NCI-H2107 (cell line): Measurements from ENCODE around the gene PDLIM4.

ENCODE experiments used
- DNase-seq: peaks from one replicate; lab custom pipeline; 2025; lab: John Stamatoyannopoulos, UW

PDLIM4 gene

GRCh38 chr5:132283423-132284043 is 26.0 kb downstream of the PDLIM4 start:
- DNase-seq: no peak

DNA sequence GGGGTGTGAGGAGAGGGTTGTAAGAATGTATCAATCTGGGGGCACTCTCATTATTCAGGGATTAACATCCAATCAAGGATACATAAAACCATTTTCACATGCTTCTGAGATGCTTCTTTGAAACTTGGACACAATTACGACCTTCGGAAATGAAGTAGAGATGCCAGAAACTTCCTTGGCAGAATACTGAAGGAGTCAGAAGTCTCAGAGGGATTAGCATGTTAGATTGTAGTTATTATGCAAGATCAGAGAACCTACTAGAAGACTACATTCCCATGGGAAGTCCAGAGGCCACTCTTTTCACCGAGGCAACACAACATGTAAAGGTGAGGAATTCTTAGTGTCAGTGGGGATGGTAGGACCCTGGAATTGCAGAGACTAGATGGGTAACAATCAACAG is 31.6 kb downstream of the PDLIM4 start:
- no peak for DNase-seq

DNA sequence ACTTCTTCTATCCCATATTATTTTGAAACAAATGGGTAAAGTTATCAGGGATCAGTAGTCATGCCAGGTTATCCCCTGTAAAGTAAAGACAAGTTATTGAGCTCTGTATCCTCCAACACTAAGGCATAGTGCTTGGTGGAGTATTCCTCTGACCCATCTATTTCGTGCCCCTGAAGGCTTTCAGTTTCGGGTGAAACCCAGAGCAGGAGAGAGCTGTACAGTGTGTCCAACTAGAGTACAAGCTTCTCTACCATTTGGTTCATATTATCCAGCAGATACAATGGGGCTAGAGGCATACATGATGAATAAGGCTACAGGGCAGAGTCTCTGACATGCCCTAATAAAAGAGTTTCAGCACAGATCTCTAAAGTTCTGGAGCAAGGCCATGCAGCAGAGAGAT is 33.5 kb downstream of the PDLIM4 start:
- DNase-seq: no peak

DNA sequence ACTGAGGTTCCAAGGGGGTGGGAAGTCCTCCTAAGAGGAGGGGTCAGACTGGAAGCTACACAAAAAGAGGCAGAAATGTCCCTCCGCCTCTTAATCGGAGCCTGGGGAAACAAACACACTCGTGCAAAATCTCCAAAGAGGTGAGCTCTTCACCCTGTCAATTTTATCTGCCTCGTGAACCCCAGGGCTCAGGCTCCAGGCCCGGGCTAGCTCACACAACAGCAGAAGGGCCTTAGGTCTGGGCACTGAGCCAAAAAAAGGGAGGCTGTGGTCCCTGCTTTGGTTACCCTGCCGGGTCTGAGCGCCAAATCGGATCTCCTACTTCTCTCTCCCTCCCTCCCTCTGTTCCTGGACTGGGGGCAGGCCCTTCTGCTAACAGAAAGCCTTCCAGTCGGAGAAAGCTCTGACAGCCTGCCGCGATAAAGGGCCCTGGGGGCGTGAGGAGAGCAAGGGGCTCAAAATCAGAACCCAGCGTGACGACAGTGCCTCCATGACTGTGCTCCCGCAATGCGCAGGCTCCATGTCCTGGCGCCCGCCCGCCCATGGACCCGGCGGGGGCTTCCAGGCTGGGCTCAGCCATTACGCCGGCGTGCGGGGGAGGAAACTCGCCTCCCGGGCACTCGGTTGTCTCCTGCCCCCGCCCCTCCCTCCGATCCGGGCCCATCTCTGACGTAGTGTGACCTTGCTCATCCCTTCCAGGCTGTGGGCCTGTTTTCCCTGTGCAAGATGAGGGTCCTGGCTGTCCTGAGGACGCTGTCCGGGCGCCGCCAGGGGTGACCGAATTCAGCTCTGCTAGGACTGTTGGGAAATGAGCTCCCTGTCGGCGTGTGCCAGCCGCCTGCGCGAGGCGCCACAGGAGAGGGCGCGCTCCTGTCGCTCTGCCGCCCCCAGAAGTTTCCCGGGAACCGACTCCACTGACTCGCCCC is 35.8 kb downstream of the PDLIM4 start:
- DNase-seq: peak; percentile 58

- DNase-seq: peak; percentile 67
Observed at GRCh38 chr5:132293992-132294727, 36.7 kb downstream of the PDLIM4 start, which contains the start of gene SLC22A4. SLC22A4 (plus strand) TSS chr5:132294394; CDS start chr5:132294617, 223 bp downstream.

- no peak for DNase-seq
Observed at GRCh38 chr5:132294728-132295504, 37.4 kb downstream of the PDLIM4 start.

DNA sequence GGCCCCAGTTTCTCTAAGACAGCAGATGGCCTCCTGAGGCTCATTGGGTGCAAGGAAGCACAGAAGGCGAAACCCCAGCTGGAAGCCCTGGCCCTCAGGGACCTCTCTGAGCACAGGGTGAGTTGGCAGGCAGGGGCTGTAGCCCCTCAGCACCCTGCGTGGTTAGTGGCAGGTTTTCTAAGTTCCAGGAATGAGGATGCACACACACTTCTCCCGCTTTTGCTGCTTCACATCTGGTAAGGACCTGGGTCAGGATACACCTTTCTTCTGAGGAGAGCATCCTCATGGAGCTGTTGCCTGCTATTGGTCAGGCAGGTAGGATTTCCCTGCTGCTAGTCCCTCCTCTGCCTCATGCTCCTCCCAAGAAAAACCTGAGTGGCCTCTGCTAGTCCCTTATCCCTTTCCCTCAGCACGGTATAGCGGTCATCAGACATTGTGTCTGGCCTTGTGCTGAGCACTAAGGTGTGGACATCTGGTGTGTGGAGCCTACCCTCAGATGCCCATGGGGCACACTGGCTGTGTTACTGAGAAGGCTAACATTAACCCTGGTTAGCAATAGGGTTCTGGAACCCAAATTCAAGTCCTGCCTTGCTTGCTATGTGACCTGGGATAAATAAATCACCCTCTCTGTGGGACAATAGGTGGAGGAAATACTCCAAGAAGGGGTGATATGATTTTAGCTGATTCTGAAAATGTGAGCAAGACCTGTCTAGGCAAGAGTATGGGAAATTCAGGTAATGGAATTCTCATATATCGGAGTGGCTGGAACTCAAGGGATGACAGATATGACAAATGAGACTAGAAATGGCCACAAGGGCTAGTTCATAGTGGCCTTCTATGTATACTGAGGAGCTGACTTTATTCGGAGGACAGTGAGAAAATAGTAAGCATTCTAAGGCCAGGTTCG is 38.3 kb downstream of the PDLIM4 start:
- no peak for DNase-seq

GRCh38 chr5:132296412-132297016 is 39.0 kb downstream of the PDLIM4 start:
- DNase-seq: no peak

DNA sequence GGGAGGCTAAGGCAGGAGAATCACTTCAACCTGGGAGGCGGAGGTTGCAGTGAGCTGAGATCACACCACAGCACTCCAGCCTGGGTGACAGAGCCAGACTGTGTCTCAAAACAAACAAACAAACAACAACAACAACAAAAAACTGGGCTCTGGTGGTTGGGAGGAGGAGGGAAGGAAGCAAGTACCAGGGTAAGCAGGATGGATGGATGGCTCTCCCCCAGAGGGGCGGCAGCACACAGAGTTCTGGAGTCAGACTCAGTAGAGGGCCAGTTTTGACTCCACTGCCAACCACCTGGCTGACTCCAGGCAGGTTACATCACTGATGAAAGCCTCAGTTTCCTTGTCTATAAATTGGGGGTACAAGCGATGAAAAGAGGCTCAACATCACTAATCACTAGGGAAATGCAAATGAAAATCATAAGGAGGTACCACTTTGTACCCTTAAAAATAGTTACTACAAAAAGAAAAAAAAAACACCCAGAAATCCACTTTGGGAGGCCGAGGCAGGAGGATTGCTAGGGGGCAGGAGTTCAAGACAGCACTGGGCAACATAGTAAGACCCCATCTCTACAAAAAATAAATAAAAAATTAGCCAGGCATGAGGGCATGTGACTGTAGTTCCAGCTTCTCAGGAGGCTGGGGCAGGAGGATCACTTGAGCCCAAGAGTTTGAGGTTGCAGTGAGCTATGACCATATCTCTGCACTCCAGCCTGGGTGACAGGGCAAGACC is 39.9 kb downstream of the PDLIM4 start:
- DNase-seq: no peak

DNA sequence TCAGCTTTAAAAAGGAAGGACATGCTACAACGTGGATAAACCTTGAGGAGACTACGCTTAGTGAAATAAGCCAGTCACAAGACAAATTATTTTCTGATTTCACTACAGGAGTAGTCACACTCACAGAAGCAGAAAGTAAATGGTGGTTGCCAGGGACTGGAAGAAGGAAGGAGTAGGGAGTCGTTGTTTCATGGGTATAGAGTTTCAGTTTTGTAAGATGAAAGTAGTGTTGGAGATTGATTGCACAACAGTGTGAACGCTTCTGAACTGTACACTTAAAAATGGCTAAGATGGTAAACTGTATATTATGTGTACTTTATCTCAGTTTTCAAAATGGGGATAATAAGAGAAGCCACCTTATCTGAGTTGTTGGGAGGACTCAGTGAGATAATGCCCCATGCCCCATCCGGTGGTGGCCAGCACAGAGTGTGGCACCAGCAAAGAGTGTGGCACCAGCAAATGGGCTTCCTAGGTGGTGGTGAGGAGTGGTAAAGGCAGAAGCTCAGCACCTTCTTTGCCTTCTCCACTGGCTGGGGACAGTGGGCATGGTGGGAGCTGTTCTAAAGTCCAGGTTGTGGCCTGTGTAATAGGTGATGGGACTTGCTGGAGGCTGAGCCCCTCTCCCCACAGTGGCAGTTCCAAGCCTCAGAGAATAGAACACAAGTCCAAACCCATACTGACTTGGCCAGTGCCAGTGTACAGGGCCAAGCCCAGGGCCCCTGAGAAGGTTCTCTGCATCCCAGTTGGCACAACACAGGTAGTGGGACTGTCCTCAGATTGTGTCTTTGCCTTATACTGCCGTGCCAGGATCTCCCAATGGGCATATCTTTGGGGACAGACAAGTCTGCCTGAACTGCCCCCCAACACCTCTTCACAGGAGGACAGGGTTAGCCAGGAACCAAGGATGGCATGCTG is 41.1 kb downstream of the PDLIM4 start:
- no peak for DNase-seq

DNA sequence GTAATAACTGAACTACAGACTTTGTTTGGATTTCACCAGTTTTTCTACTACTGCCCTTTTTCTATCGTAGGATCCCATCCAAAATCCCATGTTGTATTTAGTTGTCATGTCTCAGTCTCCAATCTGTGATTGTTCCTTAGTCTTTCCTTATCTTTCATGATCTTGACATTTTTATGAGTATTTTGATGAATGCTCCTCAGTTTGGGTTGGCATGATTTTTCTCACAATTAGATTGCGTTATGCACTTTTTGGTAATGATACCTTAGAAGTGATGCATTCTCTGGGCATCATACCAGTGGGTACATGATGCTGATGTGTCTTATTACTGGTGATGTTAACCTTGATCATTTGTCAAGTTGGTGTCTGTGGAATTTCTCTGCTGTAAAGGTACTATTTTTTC is 42.4 kb downstream of the PDLIM4 start:
- no peak for DNase-seq

- no peak for DNase-seq
Observed at GRCh38 chr5:132300577-132301343, 43.3 kb downstream of the PDLIM4 start.

GRCh38 chr5:132301344-132302271 is 44.1 kb downstream of the PDLIM4 start:
- no peak for DNase-seq

- no peak for DNase-seq
Observed at GRCh38 chr5:132302413-132302812, 44.9 kb downstream of the PDLIM4 start.

- no peak for DNase-seq
Observed at GRCh38 chr5:132303589-132303988, 46.1 kb downstream of the PDLIM4 start.

DNA sequence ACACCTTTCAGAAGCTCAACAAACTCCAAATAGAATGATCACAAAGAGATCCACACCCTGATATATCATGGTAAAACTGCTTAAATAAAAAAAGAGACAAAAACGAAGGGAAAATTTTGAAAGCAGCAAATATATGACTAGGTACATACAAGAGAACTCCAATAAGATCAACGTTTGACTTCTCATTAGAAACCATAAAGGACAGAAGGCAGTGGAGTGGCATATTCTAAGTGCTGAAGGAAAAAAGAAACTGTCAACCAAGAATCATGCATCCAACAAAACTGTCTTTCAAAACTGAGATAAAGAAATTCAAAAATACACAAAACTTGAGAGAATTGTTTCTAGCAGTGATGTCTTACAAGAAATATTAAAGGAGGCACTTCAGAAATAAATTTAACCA is 47.9 kb downstream of the PDLIM4 start:
- no peak for DNase-seq

DNA sequence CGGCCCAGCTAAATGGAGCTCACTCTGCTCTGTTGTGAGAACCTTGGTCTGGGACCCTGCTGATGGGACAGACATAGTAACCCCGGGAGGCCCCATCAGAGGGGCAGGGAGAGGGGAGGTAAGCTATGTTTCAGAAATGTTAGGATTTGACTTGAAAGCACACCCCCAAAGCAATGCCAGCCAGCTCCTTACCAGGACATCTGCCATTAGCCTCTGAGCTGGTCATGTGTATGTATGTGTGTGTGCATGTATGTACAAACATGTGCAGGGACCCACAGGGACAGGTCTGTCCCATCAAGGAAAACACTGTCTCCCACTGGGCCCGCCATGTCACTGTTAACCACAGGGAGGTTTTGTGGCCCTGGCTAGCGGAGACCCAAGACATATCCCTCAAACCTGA is 51.2 kb downstream of the PDLIM4 start:
- no peak for DNase-seq
